CD4-positive, alpha-beta T cell treated with Interleukin-6 at 100 ng/mL for 8 hours (primary cell): ENCODE data around the gene DHRS7B.
"Not testable (repeated sequence)": the region's sequence is repeated elsewhere in the genome, so short reads cannot be mapped to it uniquely, and the experiment has no call there.

ENCODE experiments used
- DNase-seq: peaks from one replicate; pipeline ENCODE4 v3.0.0-alpha.2; 2020; ENCODE audit warnings: mixed read lengths, low spot score

The DHRS7B gene

DNA sequence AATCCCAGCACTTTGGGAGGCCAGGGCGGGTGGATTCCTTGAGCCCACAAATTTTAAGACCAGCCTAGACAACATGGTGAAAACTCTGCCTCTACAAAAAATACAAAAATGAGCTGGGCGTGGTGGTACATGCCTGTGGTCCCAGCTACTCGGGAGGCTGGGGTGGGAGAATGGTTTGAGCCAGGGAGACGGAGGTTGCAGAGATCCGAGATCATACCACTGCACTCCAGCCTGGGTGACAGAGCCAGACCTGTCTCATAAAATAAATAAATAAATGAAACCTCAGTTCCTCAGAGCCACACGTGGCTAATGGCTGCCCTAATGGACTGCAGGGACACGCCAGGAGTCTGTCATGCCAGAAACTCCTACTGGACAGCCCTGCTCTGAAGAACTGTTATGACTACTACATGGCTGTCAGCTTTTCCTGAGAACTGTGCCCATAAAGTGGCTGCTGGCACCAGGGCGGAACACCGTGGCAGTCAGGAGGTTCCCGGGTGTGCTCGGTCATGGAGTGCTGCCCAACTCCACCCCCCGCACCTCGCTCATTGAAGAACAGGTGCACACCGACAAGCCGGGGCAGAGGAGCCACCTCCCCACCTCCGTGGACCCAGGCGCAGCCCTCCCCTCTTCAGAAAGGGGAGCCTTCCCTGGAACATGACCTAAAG is 82.9 kb downstream of the DHRS7B start:
- DNase-seq, result no peak

DNA sequence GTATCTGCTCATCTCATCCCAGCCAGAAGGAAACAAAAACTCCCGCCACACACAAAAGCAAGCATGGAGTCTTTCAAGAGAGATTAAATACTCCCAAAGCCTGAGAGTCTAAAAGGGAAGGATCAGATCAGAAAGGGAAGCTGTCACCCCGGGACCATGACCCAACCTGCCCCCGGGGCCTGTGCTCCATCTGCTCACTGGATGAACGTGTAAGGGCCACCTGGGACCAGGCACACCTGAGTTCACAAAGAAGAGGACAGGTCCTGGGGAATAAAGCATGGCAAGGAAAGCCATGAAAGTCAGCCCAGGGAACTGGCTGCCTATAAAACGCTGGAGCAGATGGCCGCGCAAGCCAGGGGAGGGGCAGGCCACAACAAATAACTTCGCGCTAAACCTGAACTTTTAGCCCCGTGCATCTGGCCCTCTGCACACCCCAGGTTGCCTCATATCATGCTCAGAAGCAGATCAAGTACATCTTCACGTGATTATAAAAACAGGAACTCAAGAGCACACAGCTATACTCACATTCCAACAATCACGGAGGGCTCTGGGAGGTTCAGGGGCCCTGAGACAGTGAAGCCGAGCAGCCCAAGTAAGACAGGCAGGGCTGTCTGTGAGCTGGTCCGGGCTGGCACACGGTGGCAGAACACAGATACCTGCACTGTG is 83.8 kb downstream of the DHRS7B start:
- no peak for DNase-seq

DNA sequence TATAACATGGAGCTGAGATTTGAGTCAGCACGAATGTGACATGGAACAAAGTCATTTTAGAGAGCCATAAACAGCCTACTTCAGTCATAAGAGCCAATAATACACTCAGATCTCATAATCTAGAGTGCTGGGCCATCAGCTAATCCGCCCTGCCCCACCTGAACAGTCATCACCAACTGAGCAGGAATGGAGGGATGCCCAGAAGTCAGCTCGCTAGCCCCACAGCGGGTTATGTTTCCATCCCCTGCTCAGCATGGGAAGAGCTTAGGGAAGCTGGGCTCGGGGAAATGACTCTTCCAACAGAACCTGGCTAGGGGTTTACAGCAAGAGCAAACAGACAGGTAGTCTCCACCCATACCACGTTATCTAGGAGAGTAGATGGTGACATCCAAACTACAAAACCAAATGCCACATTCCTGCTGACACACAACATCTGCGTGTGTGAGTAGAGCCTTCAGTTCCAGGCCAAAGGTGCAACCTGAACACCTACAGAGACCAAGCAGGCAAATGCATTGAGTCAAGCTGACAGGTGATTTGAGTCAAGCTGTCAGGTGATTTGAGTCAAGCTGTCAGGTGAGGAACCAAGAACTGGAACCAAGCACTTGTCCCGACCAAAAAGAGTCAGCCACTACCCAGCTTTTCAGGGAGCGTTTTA is 85.2 kb downstream of the DHRS7B start:
- no peak for DNase-seq

DNA sequence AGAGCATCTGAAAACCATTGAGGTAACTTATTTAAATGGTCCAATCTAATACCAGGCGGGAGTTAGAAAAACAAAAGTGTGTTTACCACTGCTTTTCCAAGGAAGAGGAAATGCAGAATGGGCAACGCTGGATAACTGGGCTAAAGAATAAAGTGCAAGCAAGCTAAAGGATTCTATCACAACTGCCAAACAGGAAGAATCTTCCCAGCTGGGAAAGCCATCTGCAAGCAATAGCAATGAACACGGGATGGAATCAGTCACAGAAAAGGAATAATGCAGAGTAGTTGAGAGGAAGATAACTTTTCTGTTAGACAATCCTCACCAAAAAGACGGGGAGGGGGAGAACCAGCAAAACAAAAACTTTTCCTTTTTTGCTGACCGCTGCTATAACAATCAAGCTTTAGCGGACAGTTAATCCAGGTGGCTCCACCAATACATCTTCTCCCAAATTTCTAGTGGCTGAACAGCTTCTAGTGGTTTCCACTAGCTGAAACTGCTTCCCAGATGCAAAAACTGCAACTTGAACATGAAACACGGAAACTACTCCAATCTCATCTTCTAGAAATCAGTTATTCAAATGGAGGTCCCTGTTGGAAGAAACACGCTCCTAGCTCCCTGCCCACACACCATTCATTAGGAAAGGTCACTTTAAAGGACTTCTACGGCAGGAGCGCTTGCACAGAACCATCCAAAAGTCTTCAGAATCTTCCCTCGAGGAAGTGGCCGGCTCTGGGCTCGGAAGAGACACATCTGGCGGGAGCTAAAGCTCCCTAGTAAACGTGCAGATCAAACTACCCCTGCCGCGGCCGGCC is 86.3 kb downstream of the DHRS7B start:
- DNase-seq, result no peak

DNA sequence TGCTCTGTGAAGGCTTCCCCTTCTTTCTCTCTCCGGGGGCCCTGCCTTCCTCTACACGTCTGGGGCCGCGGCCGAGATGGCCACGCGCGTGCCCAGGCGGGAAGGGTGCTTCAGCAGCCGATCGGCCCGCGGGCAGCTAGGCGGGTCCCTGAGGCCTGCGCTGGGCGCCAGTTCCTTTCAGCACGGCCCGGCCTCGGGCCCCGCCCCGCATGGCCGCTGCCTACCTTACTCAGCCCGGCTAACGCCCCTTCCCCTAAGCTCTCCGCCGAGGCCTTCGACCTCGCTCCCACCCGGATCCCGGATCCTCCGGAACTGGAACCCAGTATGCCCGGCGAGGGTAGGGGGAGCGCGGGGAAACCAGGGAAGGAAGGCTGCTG is 86.9 kb downstream of the DHRS7B start:
- no peak for DNase-seq

DNA sequence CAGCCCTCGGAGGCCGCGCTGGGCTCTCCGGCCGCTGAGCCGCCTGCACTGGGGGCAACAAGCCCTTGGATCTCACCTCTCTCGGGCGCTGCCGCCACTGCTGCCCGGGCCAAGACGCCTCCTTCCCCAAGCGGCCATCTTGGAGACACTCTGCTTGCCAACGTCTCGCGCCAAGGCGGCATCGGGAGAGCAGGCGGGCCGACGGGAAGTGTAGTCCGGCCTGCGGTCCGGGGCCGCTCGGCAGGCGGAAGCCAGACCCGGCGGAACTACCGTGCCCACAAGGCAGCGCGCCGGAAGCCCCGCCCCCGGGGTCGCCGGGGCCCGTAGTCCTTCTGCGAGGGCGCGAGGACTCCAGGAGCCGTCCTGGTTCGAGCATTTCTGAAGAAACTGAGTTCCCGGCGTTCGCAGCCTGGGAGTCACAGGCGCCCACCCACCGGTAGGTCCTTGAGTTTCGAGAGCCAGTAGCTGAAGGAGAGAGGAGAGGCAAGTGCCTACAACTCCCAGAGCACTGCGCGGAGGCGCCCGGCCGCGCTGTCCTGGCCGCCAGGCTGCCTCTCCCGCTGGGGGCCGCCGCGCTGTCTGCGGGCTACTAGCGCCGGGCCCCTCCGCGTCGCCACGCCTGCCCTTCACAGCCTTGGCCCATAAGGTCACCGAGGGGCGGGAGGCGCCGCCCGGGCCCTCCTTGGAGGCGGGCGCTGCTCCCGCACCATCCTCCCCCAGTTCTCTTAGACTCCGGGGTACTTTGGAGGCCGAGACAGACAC is 87.4 kb downstream of the DHRS7B start, which contains the start of gene TMEM11:
Gene TMEM11, minus strand, starts transcription at position 147 of the 762 bp plus-strand sequence. Its CDS starts 9 bp downstream, at position 138.
- peak; percentile 94 for DNase-seq

DNA sequence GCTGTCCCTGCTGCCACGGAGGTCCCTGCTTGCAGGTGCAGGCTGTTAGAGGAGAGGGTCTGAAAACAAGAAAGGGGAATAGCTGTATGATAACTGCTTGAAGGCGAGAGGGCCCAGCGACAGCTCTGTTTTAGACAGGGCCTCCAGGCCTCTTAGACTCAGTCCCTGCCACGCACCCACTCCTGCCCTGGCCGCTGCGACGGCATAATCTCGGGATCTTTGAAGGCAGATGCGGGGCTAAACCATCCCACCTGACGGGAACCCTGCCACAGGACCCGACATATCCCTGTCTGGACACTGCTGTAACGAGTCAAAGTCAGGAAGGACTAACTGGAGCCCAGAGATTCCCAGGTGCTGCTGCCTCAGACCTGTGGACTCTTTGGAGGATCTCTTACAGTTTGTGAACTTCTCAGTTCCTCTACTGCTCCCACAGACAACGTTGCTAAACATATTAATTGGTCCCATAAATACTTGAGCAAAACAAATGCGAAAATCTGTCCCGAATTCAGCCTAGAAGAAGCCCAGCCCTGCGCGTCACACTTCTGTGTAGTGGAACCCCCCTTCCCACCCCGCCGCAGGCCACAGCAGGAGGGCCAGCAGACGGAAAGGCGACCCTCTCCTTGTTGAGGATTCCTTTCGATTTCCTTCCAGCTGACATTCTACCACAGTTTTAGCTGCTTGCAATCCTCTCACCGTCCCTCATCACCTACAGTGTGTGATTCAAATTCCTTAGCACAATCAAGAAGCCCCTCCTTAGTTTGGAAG is 88.2 kb downstream of the DHRS7B start:
- DNase-seq, result no peak

DNA sequence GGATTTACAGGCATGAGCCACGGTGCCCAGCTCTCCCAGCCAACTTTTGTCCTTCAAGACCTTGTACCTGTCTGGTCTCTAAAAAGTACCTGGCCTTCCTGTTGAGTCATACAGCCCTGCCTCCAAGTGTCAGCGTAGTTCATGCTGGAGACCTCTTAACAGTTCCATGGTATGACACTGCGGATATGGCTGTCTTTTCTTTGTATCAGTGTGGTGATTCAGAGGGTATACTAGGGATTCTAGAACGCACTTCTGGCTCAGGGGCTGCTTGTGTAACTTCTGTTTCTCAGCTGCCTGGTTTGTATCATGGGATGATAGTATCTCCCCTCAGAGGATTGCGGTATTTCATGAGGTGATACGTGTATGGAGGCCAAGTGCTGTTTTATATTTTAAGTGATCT is 89.2 kb downstream of the DHRS7B start:
- DNase-seq, result no peak

DNA sequence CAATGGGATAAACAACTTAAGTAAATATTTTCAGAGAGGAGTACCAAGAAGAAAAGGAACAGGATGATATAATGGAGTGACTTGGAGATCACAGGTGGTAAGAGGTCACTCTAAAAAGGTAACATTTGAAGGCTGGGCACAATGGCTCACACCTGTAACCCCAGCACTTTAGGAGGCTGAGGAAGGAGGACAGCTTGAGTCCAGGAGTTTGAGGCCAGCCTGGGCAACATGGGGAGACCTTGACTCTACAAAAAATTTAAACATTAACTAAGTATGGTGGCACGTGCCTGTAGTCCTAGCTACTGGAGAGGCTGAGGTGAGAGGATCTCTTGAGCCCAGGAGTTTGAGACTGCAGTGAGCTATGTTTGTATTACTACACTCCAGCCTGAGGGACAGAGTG is 90.6 kb downstream of the DHRS7B start:
- no peak for DNase-seq

DNA sequence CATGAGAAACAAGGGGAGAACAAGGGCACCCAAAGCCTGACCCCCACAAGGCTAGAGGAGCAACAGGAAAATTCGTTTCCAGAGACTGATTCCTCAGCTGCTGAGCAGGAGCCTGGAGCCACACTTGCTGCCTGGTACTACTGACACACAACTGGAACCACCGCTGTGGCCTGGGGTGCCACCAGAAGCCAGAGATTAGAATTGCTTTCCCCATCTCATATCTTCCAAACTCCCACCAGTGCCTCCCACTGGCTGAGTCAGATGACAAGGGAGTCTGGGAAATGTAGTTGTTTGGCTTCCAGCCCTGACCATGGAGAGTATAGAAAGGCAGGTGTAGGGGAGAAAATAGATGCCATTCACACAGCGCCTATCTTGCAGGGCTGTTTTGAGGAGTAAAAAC is 91.3 kb downstream of the DHRS7B start:
- no peak for DNase-seq

DNA sequence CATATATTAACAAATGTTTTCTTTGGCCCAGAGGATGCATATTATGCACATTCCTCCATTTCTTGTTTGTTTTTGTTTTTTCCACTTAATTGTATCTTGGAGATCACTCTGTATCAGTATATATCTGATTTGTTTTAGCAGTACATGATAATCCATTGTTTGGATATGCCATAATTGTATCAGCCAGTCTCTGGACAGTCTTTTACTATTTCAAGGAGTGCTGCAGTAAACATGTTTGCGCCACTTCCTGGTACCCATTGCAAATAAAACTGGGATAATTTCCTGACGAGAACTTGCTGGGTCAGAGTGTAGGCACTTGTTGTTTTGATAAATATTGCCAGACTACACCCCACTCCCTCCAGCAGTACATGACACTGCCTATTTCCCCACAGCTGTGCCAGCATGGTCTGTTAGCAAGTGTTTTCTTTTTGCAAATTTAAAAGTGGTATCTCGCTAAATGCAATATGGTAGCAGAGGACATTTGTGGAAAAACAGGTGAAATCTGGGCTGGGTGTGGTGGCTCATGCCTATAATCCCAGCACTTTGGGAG is 92.1 kb downstream of the DHRS7B start:
- DNase-seq, result no peak

DNA sequence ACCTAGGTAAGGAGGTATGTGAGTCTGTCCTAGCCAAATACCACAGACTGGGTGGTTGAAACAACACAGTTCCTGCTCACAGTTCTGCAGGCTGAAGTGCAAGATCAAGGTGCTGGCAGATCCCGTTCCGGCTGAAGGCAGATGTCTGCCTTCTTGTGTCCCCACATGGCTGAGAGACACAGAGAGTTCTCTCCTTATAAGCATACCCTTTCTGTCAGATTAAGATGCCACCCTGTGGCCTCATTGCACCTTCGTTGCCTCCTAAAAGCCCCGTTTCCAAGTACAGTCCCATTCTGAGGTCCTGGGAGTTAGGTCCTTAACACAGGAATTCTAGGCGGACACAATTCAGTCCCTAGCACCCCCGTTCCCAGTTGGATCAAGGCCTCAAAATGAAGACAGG is 96.3 kb downstream of the DHRS7B start:
- DNase-seq, result no peak

DNA sequence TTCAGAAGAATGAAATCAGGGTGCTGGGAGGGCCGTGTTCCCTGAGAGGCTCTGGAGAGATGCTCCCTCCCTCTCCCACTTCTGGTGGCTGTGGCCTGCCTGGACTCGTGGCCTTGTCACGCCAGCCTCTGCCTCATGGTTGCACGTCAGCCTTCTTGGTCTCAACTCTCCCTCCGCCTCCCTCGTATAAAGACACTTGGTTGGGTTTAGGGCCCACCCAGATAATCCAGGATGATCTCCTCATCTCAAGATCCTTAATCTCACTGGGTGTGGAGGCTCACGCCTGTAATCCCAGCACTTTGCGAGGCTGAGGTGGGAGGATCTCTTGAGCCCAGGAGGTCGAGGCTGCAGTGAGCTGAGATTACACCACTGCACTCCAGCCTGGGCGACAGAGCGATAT is 100.5 kb downstream of the DHRS7B start:
- not testable (repeated sequence) for DNase-seq

DNA sequence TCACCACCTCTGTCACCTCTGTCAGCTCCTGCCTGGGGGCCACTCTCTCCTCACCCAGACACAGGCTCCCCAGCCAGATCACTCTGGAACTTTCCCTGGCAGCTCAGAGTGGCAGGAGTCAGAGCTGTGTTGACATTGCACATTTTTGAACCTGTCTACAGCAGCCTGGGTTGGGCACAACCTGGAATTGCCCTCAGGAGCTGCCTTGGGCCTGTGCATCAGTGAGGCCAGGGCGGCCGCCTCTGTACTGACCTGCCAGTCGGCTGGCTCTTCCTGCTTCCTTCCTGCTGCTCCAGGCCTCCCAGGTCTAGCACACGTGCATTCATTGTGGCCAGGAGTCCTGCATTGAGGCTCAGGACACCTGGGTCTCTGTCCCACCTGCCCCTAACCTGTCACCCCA is 101.3 kb downstream of the DHRS7B start:
- DNase-seq, result no peak

DNA sequence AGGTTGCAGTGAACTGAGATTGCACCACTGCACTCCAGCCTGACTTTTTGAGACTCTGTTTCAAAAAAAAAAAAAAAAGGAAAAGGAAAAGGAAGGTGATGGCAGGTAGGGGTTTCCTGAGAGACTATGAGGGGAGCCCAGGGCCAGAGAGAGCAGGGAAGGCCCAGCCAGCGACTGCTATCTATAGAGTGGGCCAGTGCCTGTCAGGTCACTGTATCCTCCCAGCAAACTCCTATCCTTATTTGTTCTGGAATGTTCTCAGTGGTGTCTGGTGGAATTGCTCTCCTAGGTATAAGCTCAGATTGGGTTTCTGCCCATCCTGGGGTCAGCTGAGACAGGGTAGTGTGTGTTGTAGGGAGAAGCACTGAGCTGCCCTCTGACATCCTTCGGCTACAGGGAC is 102.1 kb downstream of the DHRS7B start:
- no peak for DNase-seq

DNA sequence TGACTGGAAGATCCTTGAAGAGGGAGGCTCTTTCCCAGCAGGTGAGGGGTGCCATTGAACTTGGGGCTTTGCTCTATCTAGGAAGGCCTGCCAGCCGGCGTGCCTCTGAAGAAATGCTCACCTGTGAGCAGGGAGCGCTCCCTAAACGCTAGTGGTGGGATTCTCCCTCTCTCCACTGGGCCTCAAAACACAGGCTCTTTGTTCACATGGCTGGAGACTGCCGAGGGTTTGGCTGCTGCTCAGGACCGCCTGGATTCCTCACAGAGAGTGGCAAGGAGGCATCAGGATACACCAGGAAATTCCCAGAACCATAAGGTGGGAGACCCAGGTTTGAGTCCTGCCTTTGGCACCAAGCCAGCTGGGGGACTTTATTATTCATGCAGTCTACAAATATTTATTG is 104.8 kb downstream of the DHRS7B start:
- no peak for DNase-seq

DNA sequence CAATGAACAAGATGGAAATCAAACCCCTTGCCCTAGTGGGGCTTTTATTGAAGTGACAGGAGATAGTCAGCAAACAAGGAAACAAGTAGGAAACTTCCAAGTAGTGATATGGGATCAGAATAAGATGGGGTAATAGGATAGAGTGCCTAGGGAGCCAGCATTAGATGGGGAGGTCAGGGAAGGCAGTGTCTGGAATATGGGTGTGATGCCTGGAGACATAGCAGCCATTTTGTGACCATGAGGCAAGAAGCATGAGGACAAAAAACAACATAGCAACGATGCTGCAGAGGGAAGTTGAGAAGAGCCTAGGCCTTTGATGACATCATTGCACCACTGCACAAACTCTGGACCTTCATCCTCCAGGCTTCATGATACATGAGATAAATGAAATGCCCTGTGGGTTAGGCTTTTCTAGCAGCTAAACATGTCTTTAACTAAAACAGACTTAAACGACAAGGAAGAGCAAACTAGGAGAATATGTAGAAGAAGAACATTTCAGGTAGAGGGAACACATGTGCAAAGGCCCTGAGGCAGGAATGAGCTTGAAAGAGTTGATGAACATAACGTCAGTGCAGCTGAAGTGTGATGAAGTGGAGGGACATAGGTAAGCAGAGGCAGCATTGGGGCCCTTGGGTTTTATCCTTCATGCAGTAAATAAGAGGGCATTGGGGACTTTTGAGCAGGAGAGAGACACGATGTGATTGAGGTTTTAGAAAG is 105.4 kb downstream of the DHRS7B start:
- DNase-seq, result no peak

DNA sequence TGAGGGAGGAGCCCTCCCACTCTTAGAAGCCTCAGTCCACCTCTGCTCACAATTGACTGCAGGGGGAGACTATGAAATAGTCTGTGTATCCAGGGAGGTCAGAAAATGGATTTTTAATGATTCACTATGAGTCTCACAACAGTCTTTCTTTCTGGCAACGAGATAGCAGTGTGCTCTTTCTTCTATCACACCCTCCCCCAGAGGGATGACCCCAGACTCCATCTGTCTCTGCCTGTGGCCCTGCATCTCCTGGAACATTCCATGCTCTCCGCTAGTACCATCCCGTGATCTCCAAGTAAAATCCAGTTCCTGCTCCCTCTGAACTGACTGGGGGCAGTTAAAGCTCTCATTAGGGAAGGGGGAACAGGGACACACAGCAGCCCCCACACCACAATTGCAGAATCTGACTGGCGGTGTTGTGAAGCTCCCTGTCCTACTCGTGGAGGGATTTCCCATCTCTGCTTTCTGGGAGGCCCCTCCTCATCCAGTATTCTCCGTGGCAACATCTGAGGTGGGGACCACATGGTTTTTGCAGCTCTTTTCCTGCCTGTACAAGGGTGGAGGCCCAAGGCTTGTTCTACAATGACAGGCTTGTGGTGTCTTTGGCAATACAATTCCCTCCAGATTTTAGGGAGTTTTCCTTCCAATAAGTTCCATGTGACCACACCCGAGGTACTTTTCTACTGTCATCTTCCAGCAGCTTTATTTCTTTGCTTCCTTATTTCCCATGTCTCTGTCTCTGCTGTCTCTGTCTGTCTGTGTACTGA is 107.0 kb downstream of the DHRS7B start:
- no peak for DNase-seq

DNA sequence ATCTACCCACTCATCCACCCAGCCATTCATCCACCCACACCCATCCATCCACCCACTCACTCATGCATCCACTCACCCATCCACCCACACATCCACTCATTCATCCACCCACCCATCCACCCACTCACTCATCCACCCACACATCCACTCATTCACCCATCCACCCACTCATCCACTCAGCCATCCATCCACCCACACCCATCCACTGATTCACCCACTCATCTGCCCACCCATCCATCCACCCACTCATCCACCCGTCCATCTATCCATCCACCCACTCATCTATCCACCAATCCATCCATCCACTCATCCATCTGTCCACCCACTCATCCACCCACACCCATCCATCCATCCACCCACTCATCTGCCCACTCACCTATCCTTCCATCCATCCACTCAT is 109.2 kb downstream of the DHRS7B start:
- DNase-seq, result no peak
